ENCODE measurements around the gene ISCA2. TPM values are rescaled to one million over a fixed set of nuclear protein-coding genes. Genes with fewer than 3 reads are reported as not detected.
A peak's percentile ranks its signal among the peaks of the same experiment; 100 is the strongest.

The ISCA2 gene
- total RNA-seq, 4 donors from 2014 or later: 7.9 to 14.7 (median 11.2) TPM

DNA sequence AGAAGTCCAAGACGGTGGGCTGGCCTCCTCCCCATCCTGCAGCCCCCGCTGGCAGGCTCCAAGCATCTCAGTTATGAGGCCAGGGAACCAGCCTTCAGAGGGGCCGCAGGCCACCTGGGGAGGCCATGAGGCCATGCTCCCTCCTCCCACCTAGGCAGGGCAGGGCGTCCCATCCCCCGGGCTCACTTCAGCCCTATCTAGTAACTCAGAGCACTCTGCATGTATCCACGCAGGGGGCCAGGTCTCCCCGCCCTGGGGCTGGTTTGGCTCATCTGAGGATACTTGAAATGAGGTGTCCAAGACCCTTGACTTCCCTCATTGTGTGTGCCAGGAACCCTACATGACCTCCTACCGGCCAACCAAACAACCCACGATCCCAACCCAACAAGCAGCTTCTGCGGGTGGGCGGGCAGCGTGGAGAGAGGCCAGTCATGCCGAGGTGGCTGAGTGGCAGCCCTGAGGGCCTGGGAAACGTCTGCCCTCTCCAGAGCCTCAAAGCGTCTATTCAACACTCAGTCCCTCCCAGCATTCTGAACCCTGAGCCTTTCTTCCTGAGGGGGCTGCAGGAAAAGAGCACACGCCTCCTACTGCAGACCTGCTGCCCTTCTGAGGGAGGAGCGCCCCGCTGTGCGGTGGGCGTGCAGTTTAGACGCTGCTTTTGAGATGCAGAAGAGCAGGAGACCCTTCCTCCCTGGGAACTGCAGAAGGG lies 16.8 kb downstream of the ISCA2 start:
- H3K27ac ChIP-seq: no peak overlapping the region
- no peaks in the 10 kb centered on the region for H3K9me3 ChIP-seq
- H3K27me3 ChIP-seq: no peaks in the 10 kb centered on the region
- peaks cover 21% of the 10 kb centered on the region for H3K36me3 ChIP-seq
- H3K4me1 ChIP-seq: peaks cover 11% of the 10 kb centered on the region
- DNase-seq (ENCODE audit: low spot score in 2 of 2): peak; percentile 59 to 63
- WGBS: 84% methylated on average over 12 of the region's 21 CpGs
- TF ChIP-seq, protein P1, sequence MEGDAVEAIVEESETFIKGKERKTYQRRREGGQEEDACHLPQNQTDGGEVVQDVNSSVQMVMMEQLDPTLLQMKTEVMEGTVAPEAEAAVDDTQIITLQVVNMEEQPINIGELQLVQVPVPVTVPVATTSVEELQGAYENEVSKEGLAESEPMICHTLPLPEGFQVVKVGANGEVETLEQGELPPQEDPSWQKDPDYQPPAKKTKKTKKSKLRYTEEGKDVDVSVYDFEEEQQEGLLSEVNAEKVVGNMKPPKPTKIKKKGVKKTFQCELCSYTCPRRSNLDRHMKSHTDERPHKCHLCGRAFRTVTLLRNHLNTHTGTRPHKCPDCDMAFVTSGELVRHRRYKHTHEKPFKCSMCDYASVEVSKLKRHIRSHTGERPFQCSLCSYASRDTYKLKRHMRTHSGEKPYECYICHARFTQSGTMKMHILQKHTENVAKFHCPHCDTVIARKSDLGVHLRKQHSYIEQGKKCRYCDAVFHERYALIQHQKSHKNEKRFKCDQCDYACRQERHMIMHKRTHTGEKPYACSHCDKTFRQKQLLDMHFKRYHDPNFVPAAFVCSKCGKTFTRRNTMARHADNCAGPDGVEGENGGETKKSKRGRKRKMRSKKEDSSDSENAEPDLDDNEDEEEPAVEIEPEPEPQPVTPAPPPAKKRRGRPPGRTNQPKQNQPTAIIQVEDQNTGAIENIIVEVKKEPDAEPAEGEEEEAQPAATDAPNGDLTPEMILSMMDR (IDR thresholded peaks at IDR 0.05): no peak
- TF ChIP-seq EP300 (IDR thresholded peaks at IDR 0.05): no peak
- no peak for TF ChIP-seq POLR2AphosphoS5 (IDR thresholded peaks at IDR 0.05)
- TF ChIP-seq POLR2A (IDR thresholded peaks at IDR 0.05): no peak
- no peak overlapping the region for H3K4me3 ChIP-seq

- TF ChIP-seq POLR2AphosphoS5 (IDR thresholded peaks at IDR 0.05) (no peak), POLR2A (IDR thresholded peaks at IDR 0.05) (no peak)
- WGBS: 89% methylated on average over 5 of the region's 10 CpGs
- H3K4me3 ChIP-seq: no peak overlapping the region
- H3K36me3 ChIP-seq: peaks cover 21% of the 10 kb centered on the region
- peaks cover 11% of the 10 kb centered on the region for H3K4me1 ChIP-seq
- peak; percentile 46 to 69 for DNase-seq (ENCODE audit: low spot score in 2 of 2)
- H3K27me3 ChIP-seq: no peaks in the 10 kb centered on the region
- no peaks in the 10 kb centered on the region for H3K9me3 ChIP-seq
- no peak overlapping the region for H3K27ac ChIP-seq
These were observed 17.4 kb downstream of the ISCA2 start for GRCh38 chr14:74510959-74511409.

DNA sequence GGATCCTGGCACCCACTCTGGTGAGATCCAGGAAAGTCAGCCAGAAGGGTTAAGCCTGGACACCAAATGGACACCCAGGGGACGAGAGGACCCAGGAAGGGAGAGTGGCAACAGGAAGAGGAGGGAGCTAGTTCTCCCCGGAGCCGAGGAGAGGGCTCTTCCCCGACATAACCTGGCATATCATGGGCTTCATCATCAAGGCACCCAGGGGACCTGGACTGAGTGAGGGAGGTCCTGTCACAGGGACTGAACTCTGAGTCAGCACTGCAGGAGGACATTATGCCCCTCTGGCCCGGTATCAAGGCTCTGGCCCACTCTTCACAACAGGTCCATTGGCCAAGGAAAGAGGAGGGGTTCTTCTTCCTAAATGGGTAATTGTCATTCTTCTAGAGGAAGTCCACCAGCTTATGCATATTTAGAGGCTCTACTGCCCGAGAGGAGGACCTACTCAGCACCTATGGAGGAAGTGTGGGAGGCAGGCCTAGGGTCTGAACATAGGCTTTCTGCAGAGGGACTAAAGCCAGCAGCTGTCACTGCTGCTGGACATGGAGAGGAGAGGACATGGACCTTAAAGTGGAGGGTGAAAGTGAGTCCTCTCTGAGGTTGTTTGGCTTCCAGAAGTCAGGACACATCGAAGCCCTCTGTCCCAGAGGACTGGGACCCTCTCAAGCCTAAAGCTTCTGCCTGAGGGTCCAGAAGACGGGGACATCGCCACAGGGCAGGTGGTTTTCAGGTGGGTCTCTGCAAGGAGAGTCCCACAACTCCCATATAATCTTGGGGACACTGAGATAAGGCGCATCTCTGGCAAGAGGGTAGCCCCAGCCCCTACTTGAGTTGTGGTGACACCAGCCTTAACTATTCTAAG lies 18.6 kb downstream of the ISCA2 start:
- DNase-seq (ENCODE audit: low spot score in 2 of 2): peak; percentile 36 to 53
- H3K27me3 ChIP-seq: no peaks in the 10 kb centered on the region
- H3K4me3 ChIP-seq: no peak overlapping the region
- peaks cover 21% of the 10 kb centered on the region for H3K36me3 ChIP-seq
- peaks cover 11% of the 10 kb centered on the region for H3K4me1 ChIP-seq
- H3K27ac ChIP-seq: no peak overlapping the region
- H3K9me3 ChIP-seq: no peaks in the 10 kb centered on the region
- TF ChIP-seq POLR2A (IDR thresholded peaks at IDR 0.05) (no peak), EP300 (IDR thresholded peaks at IDR 0.05) (no peak)
- 95% methylated on average over 8 of the region's 10 CpGs for WGBS

DNA sequence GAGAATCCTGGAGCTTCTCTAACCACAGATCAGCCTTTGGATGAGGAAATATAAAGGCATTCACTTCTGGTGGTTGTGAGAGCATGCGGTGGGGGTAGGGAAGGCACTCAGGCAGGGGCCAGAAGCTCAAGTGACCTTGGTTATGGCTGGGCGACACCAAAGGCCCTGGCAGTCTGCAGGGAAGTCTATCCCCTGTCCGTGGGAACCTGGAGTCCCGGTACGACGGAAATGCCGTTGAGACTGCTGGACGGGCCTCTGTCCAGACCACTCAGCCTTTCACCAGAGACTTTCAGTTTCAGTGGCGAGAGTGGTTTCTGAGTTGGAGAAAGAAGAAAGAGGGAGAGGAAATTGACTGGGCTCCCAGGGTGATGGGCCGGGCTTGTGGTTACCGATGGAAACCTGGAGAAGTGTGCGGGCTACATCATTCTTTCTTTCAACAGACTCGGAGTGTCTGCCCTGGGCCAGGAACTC lies 20.9 kb downstream of the ISCA2 start:
- Histone ChIP-seq H3K27me3 (no peaks in the 10 kb centered on the region), H3K27ac (no peak overlapping the region), H3K36me3 (peaks cover 7% of the 10 kb centered on the region), H3K4me1 (peaks cover 16% of the 10 kb centered on the region), H3K9me3 (no peaks in the 10 kb centered on the region), H3K4me3 (no peak overlapping the region)
- 37% methylated on average over 12 of the region's 13 CpGs for WGBS
- no peak for DNase-seq (ENCODE audit: low spot score in 2 of 2)
- TF ChIP-seq POLR2AphosphoS5 (IDR thresholded peaks at IDR 0.05): no peak
- no peak for TF ChIP-seq POLR2A (IDR thresholded peaks at IDR 0.05)
- no peak for TF ChIP-seq EP300 (IDR thresholded peaks at IDR 0.05)
- TF ChIP-seq, protein P1 (IDR thresholded peaks at IDR 0.05): no peak

DNA sequence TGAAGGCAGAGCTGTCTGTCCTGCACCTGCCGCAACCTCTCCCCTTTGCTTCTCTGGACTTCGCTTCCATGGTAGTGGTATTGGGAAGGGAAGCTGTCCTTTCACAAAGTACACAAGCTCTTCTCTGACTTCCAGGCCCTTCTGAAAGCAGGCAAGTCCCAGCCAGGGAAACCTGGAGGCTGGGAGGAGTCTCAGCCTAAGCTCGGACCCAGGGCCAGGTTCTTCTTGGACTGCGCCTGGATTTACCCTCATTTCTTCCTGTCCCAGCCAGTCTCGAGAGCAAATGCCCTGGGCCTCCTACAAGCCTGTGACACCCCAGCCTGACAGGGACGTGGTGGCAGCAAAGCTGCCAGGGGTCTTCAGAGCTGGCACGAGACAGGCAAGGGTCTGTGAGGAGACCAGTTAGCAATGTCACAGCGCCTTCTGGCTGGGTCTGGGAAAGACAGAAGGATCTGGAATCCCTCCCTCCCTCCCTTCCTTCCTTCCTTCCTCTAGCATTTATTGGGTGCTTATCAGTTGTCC lies 22.4 kb downstream of the ISCA2 start:
- DNase-seq (ENCODE audit: low spot score in 2 of 2): no peak
- Histone ChIP-seq H3K27ac (no peak overlapping the region), H3K27me3 (no peaks in the 10 kb centered on the region), H3K9me3 (no peaks in the 10 kb centered on the region), H3K4me1 (peaks cover 11% of the 10 kb centered on the region), H3K36me3 (peaks cover 3% of the 10 kb centered on the region), H3K4me3 (no peak overlapping the region)
- TF ChIP-seq POLR2A (IDR thresholded peaks at IDR 0.05) (no peak), EP300 (IDR thresholded peaks at IDR 0.05) (no peak), POLR2AphosphoS5 (IDR thresholded peaks at IDR 0.05) (no peak)
- TF ChIP-seq, protein P1 (IDR thresholded peaks at IDR 0.05): no peak
- WGBS: 94% methylated on average over 8 of the region's 8 CpGs
